ENCODE data around the gene RNF103. TPM values are rescaled to one million over a fixed set of nuclear protein-coding genes. Genes with fewer than 3 reads are reported as not detected.

RNF103 gene, protein sequence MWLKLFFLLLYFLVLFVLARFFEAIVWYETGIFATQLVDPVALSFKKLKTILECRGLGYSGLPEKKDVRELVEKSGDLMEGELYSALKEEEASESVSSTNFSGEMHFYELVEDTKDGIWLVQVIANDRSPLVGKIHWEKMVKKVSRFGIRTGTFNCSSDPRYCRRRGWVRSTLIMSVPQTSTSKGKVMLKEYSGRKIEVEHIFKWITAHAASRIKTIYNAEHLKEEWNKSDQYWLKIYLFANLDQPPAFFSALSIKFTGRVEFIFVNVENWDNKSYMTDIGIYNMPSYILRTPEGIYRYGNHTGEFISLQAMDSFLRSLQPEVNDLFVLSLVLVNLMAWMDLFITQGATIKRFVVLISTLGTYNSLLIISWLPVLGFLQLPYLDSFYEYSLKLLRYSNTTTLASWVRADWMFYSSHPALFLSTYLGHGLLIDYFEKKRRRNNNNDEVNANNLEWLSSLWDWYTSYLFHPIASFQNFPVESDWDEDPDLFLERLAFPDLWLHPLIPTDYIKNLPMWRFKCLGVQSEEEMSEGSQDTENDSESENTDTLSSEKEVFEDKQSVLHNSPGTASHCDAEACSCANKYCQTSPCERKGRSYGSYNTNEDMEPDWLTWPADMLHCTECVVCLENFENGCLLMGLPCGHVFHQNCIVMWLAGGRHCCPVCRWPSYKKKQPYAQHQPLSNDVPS
- total RNA-seq (2021; fragmentation: NEBNext Ultra II Directional; extraction: Animal tissue kit (Norgen Biotek cat#: 25700)): 6.0 and 7.4 TPM in 2 replicates
- 2.7 and 3.3 TPM in 2 replicates for polyA plus RNA-seq (2011; rRNA removed)
- 3.8 TPM for polyA plus RNA-seq (2011; cell fraction: cytosol; rRNA removed)
- polyA plus RNA-seq (2011; cell fraction: nucleus; rRNA removed): 2.9 TPM
- polyA plus RNA-seq (2012, experiment 1 of 2): 3.1 to 4.6 TPM (median 3.5 TPM) in 4 replicates
- polyA plus RNA-seq (2012, experiment 2 of 2): 0.68 TPM
- polyA plus RNA-seq (2013, experiment 1 of 2): 6.9 TPM
- 6.7 TPM for polyA plus RNA-seq (2013, experiment 2 of 2)
- 4.1 and 4.5 TPM in 2 replicates for polyA minus RNA-seq (2011; rRNA and poly(A)+ RNA removed)
- polyA minus RNA-seq (2011; cell fraction: cytosol; rRNA and poly(A)+ RNA removed): 4.3 TPM
- 13.5 TPM for polyA minus RNA-seq (2011; cell fraction: nucleus; rRNA and poly(A)+ RNA removed)
- long read RNA-seq, experiment 1, partial matches to known transcripts: 1 of 2 reads
- long read RNA-seq, experiment 1, other reads (novel, unspliced or antisense): 1 of 2 reads
- long read RNA-seq, experiment 2, partial matches to known transcripts: 0 of 1 reads
- long read RNA-seq, experiment 2, other reads (novel, unspliced or antisense): 1 of 1 reads

DNA sequence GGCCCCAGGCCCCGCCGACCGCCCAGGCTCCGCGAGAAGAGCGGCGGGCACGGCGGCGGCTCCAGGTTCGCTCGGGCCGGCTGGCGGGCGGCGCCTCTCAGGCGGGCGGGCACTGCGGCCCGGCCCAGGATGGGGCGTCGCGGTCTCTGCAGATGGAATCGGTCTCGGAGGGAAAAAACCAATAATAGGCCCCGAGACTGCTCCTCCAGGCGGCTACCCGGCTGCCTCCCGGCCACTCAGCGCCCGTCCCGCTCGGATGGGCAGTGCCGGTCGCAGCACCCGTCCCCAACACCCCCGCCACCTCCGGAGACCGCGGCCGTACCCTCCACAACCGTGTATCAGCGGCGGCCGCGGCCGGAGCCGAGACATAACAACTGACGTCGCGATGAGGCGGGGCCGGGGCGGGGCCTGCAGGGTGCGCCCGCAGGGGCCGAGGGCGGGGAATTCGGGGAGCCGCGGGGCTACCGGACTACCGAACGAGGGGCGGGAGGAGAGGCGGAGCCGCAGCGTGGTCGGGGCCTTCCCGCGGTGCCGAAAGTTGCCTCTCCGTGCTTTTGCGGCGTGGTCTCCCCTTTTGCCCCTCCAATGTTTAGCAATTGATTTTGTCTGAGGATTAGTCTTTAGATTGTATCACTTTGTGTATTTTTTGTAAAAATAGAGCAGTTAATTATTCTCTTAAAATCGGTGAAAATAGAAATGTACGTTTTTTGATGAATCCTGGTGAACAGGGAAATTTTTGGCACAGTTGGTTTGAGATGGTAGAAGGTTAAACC, at the start of gene RNF103:
RNF103 (minus strand) TSS at position 372 of the 773 bp plus-strand sequence. CDS start 979 bp downstream, outside the sequence.
- H4K8ac ChIP-seq (ENCODE audit: extremely low read depth, insufficient read depth, low read length): peak within 1 kb of the TSS; percentile 99
- ChIA-PET POLR2A (ENCODE audit: partially characterized antibody) (interaction anchor here (1.4 kb wide), 1 partner anchor 61 kb away, joined by 4 read pairs; the partner anchor contains the start of gene CHMP3), CTCF (ENCODE audit: partially characterized antibody) (no interaction called here)
- H3K23ac ChIP-seq (ENCODE audit: insufficient read length): no peak within 1 kb of the TSS
- peak within 1 kb of the TSS; percentile 76 to 99 (median 88) for H3K4me3 ChIP-seq (ENCODE audit: extremely low read depth in 1 of 4, insufficient read depth in 2 of 4, low read depth in 3 of 4, low read length in 4 of 4)
- no peak within 1 kb of the TSS for H2BK12ac ChIP-seq (ENCODE audit: low read depth, low read length)
- H3K14ac ChIP-seq (ENCODE audit: insufficient read length): no peak within 1 kb of the TSS
- peaks cover 0 to 13% of the 10 kb centered on the region in 2 experiments; a peak in 2 of 4 replicates for H3K79me2 ChIP-seq (ENCODE audit: control insufficient read depth in 1 of 2, insufficient read depth in 2 of 2, low read length in 2 of 2)
- H3K79me1 ChIP-seq (ENCODE audit: low read depth, low read length): no peaks in the 10 kb centered on the region; the same call in 1 of the 2 replicates
- H3K9me3 ChIP-seq (ENCODE audit: insufficient read depth in 2 of 2, low read depth in 1 of 2, low read length in 1 of 2): no peaks in the 10 kb centered on the region
- no peak within 1 kb of the TSS; the same call in 1 of the 2 replicates for H3K18ac ChIP-seq (ENCODE audit: extremely low read depth, low read length)
- peak within 1 kb of the TSS; percentile 75; the same call in 1 of the 2 replicates for H2BK5ac ChIP-seq (ENCODE audit: low read depth, low read length)
- H3K9ac ChIP-seq (replicated peaks in 1 of 4; ENCODE audit: extremely low read depth in 1 of 4, low read depth in 3 of 4, low read length in 3 of 4): peak within 1 kb of the TSS; percentile 67 to 93 (median 86); a peak in 6 of 7 replicates
- H3K36me3 ChIP-seq (ENCODE audit: control insufficient read depth in 2 of 4, insufficient read depth in 4 of 4, low read length in 3 of 4): peaks cover 0 to 5% (median 0%) of the 10 kb centered on the region in 4 experiments; a peak in 1 of 8 replicates
- no peaks in the 10 kb centered on the region; a peak in 1 of 7 replicates for H3K4me1 ChIP-seq (replicated peaks in 1 of 4; ENCODE audit: control insufficient read depth in 3 of 4, insufficient read depth in 4 of 4, low read length in 3 of 4)
- no peak within 1 kb of the TSS; the same call in 1 of the 2 replicates for H2AK5ac ChIP-seq (ENCODE audit: low read depth, low read length)
- WGBS, 2 experiments (ENCODE audit: extremely low coverage in 1 of 2, insufficient coverage in 1 of 2, insufficient read length in 1 of 2, insufficient replicate concordance in 2 of 2, low coverage in 1 of 2, low lambda C conversion rate in 2 of 2, missing lambda C conversion rate in 1 of 2): 3% methylated on average over 34 of the region's 77 CpGs; no CpG with 5 or more reads in 1 of the 2 experiments
- H2BK15ac ChIP-seq (ENCODE audit: low read length): peak within 1 kb of the TSS; percentile 88; the same call in 1 of the 2 replicates
- H4K20me1 ChIP-seq (replicated peaks in 1 of 2; ENCODE audit: control insufficient read depth in 1 of 2, insufficient read depth in 2 of 2, low read length in 2 of 2): no peaks in the 10 kb centered on the region
- H4K91ac ChIP-seq (replicated peaks; ENCODE audit: insufficient read length, low read length): no peak within 1 kb of the TSS
- H3K4ac ChIP-seq (replicated peaks; ENCODE audit: insufficient read length, low read depth, low read length): no peak within 1 kb of the TSS
- DNase-seq (ENCODE audit: low read depth in 1 of 2, low spot score in 2 of 2): peak; percentile 58 to 98
- no peak within 1 kb of the TSS for H2BK120ac ChIP-seq (replicated peaks; ENCODE audit: low read depth, low read length)
- no peaks in the 10 kb centered on the region for H3K27me3 ChIP-seq (replicated peaks in 1 of 4; ENCODE audit: control insufficient read depth in 3 of 4, extremely low read depth in 1 of 4, insufficient read depth in 3 of 4, low read length in 3 of 4)
- peak within 1 kb of the TSS; percentile 65 for H4K5ac ChIP-seq (ENCODE audit: insufficient read length, low read depth, low read length)
- no peak within 1 kb of the TSS for H2BK20ac ChIP-seq (ENCODE audit: low read length)
- peak within 1 kb of the TSS; percentile 76 to 98 for H3K4me2 ChIP-seq (ENCODE audit: insufficient read depth in 1 of 2, low read depth in 2 of 2, low read length in 2 of 2)
- no peak for FAIRE-seq
- peaks cover 10% of the 10 kb centered on the region; the same call in 1 of the 2 replicates for H3K23me2 ChIP-seq (ENCODE audit: low read depth, low read length)
- no peak within 1 kb of the TSS for H3K56ac ChIP-seq (replicated peaks; ENCODE audit: insufficient read length, low read depth, low read length)
- peak within 1 kb of the TSS; percentile 81; the same call in 1 of the 2 replicates for H3K27ac ChIP-seq (ENCODE audit: low read depth, low read length)
- H2AFZ ChIP-seq (ENCODE audit: low read length): peak within 1 kb of the TSS; percentile 79
- peak; percentile 21 for TF ChIP-seq ASH2L (IDR thresholded peaks at IDR 0.05; ENCODE audit: low read length)
- no peak; the same call in 1 of the 2 replicates for TF ChIP-seq RBBP5 (IDR thresholded peaks at IDR 0.05; ENCODE audit: borderline replicate concordance, low read depth, low read length)
- TF ChIP-seq, protein P1, sequence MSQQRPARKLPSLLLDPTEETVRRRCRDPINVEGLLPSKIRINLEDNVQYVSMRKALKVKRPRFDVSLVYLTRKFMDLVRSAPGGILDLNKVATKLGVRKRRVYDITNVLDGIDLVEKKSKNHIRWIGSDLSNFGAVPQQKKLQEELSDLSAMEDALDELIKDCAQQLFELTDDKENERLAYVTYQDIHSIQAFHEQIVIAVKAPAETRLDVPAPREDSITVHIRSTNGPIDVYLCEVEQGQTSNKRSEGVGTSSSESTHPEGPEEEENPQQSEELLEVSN (IDR thresholded peaks at IDR 0.05): peak; percentile 91
- peak; percentile 64 for TF ChIP-seq CREB1 (IDR thresholded peaks at IDR 0.05)
- no peak for TF ChIP-seq CBX5 (IDR thresholded peaks at IDR 0.05; ENCODE audit: low read depth, low read length)

Measured in H1 (cell line).